Colonic mucosa (tissue), 4 donors: ENCODE results near the gene WASF2. TPM values are rescaled to one million over a fixed set of nuclear protein-coding genes. Genes with fewer than 3 reads are reported as not detected.

ENCODE experiments used
- DNase-seq: peaks from one replicate; pipeline ENCODE4 v3.0.0-alpha.2; 2020
- H3K27ac ChIP-seq: fragments of 200-600 bp; one replicate; pipeline ENCODE4 v1.8.0; 2021
- H3K27me3 ChIP-seq: fragments of 200-600 bp; one replicate; pipeline ENCODE4 v1.8.0; 2021
- H3K36me3 ChIP-seq: fragments of 200-600 bp; one replicate; pipeline ENCODE4 v1.8.0; 2021
- H3K4me1 ChIP-seq: fragments of 200-600 bp; one replicate; pipeline ENCODE4 v1.8.0; 2021; ENCODE audit warnings: mild to moderate bottlenecking
- H3K4me3 ChIP-seq: fragments of 200-600 bp; one replicate; pipeline ENCODE4 v1.8.0; 2021
- H3K9ac ChIP-seq, 2 donors: one replicate each; pipeline ENCODE4 v1.7.0; 2013; ENCODE audit warnings: control low read depth in 2 of 2, low read depth in 2 of 2, low read length in 2 of 2
- H3K9me3 ChIP-seq: fragments of 200-600 bp; one replicate; pipeline ENCODE4 v1.8.0; 2021
- intact Hi-C: fragments of 100-400 bp; cut with DNase I; formaldehyde crosslinking; loops from one replicate; pipeline ENCODE4 v1.14.1; 2022
- total RNA-seq, 2 donors: library from RNA; stranded (reverse); fragmentation: NEBNext Ultra II Directional in 1 of 2; extraction: Animal tissue kit (Norgen Biotek cat#: 25700) in 1 of 2; gene quantifications; one replicate each; pipeline ENCODE4 v1.2.1, GENCODE V29; 2021
- TF ChIP-seq, protein P1 (sequence below): fragments of 200-600 bp; IDR thresholded peaks from one replicate; pipeline ENCODE4 v1.8.0; 2022; ENCODE audit warnings: antibody characterized with exemption, mild to moderate bottlenecking
- donor health status: healthy.
- donor health status: DM: no; HTN: no; CAD: no.
- donor health status: DM: no; HTN: no; CAD: no.

WASF2 gene
- total RNA-seq, 2 donors from 2014 or later, result 120 to 168 TPM

DNA sequence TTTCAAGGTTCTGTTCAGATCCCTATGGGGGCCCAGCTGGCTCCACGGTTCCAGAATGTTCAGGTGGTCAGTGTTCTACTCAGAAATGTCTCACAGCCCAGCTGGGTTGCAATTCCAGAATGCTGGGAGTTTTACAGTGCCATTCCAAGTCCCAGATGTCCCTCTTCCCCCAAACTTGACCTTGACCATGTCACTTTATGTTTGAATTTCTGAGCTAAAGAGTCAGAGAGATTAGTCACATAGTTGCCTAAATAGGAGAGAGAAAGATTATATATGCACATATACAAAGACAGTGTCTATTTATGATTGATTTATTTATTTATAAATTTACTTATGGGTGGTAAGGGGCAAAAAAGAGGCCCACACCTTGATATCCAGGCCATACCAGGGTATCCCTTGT lies 95.0 kb downstream of the WASF2 start:
- TF ChIP-seq, protein P1, sequence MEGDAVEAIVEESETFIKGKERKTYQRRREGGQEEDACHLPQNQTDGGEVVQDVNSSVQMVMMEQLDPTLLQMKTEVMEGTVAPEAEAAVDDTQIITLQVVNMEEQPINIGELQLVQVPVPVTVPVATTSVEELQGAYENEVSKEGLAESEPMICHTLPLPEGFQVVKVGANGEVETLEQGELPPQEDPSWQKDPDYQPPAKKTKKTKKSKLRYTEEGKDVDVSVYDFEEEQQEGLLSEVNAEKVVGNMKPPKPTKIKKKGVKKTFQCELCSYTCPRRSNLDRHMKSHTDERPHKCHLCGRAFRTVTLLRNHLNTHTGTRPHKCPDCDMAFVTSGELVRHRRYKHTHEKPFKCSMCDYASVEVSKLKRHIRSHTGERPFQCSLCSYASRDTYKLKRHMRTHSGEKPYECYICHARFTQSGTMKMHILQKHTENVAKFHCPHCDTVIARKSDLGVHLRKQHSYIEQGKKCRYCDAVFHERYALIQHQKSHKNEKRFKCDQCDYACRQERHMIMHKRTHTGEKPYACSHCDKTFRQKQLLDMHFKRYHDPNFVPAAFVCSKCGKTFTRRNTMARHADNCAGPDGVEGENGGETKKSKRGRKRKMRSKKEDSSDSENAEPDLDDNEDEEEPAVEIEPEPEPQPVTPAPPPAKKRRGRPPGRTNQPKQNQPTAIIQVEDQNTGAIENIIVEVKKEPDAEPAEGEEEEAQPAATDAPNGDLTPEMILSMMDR, result no peak
- H3K4me3 ChIP-seq, result no peak overlapping the region
- H3K4me1 ChIP-seq, result peaks cover 5% of the 10 kb centered on the region
- no peak overlapping the region for H3K27ac ChIP-seq
- H3K9me3 ChIP-seq, result no peaks in the 10 kb centered on the region
- no peak overlapping the region for H3K9ac ChIP-seq
- no peaks in the 10 kb centered on the region for H3K36me3 ChIP-seq
- DNase-seq, result no peak
- no peaks in the 10 kb centered on the region for H3K27me3 ChIP-seq
- intact Hi-C loops, result loop anchor here (2.0 to 10.0 kb wide), 3 partner anchors 94 to 350 kb away; no protein-coding TSS in a partner anchor

DNA sequence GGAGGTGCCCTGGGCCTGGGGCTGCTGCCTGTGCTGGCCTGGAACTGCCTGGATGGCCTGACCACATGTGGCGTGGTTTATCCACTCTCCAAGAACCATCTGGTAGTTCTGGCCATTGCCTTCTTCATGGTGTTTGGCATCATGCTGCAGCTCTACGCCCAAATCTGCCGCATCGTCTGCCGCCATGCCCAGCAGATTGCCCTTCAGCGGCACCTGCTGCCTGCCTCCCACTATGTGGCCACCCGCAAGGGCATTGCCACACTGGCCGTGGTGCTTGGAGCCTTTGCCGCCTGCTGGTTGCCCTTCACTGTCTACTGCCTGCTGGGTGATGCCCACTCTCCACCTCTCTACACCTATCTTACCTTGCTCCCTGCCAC lies 95.7 kb downstream of the WASF2 start:
- Histone ChIP-seq H3K9ac (no peak overlapping the region), H3K4me1 (peaks cover 5% of the 10 kb centered on the region), H3K36me3 (no peaks in the 10 kb centered on the region), H3K27me3 (no peaks in the 10 kb centered on the region), H3K27ac (no peak overlapping the region), H3K9me3 (no peaks in the 10 kb centered on the region), H3K4me3 (no peak overlapping the region)
- intact Hi-C loops, result loop anchor here (2.0 to 10.0 kb wide), 2 partner anchors 93 to 349 kb away; no protein-coding TSS in a partner anchor
- no peak for DNase-seq
- TF ChIP-seq, protein P1, result no peak

GRCh38 chr1:27393641-27394281 lies 96.2 kb downstream of the WASF2 start:
- no peaks in the 10 kb centered on the region for H3K36me3 ChIP-seq
- TF ChIP-seq, protein P1, result no peak
- no peak for DNase-seq
- H3K4me3 ChIP-seq, result no peak overlapping the region
- no peaks in the 10 kb centered on the region for H3K9me3 ChIP-seq
- no peak overlapping the region for H3K27ac ChIP-seq
- intact Hi-C loops, result loop anchor here (2.0 to 10.0 kb wide), 2 partner anchors 93 to 349 kb away; no protein-coding TSS in a partner anchor
- no peak overlapping the region for H3K9ac ChIP-seq
- H3K4me1 ChIP-seq, result peaks cover 5% of the 10 kb centered on the region
- H3K27me3 ChIP-seq, result no peaks in the 10 kb centered on the region

- TF ChIP-seq, protein P1, result no peak
- H3K9me3 ChIP-seq, result no peaks in the 10 kb centered on the region
- no peaks in the 10 kb centered on the region for H3K27me3 ChIP-seq
- no peak overlapping the region for H3K27ac ChIP-seq
- no peaks in the 10 kb centered on the region for H3K36me3 ChIP-seq
- no peak for DNase-seq
- H3K9ac ChIP-seq, result peak overlapping the region in 1 of 2 donors; percentile 43
- H3K4me3 ChIP-seq, result peak overlapping the region; percentile 58
- peaks cover 5% of the 10 kb centered on the region for H3K4me1 ChIP-seq
- intact Hi-C loops, result loop anchor here (10.0 kb wide), 1 partner anchor 348 kb away; no protein-coding TSS in a partner anchor
Observed at GRCh38 chr1:27392778-27393635, 97.0 kb downstream of the WASF2 start.

DNA sequence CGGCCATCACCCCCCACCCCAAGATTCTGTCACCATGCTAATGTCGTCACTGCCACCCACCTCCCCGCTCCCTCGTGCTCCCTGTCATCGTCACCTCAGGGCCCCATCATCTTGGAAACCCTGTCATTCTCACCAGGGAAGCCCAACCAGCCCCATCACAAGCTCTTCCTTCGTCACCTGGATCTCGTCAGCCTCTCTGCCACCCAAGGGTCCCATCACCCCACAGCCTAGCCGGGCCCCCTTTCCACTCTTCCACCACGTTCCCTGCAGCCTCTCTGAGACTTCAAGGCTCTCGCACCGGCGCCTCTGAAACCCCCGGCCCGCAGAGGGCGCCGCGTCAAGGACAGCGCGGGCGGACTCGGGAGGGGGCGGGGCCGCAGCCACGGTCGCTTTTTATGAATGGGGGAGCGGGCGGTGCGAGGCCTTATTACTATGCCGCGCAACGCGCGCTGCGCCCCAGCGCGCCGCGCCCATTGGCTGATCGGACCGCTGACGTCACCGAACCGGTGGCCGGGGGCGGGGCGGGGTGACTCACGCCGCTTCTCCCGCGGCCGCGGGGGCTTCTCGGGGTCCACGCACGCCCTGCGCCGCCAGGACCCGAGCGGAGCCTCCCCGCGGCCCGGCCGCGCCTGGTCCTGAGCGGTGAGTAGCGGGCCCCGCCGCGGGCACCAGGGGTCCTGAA lies 97.7 kb downstream of the WASF2 start, which contains the start of gene GPR3:
Gene GPR3, plus strand, starts transcription at position 527 of the 682 bp plus-strand sequence. CDS start 1,177 bp downstream, outside the sequence.
- H3K36me3 ChIP-seq, result no peaks in the 10 kb centered on the region
- no peaks in the 10 kb centered on the region for H3K9me3 ChIP-seq
- TF ChIP-seq, protein P1, result peak; percentile 27
- peak; percentile 93 for DNase-seq
- peaks cover 5% of the 10 kb centered on the region for H3K4me1 ChIP-seq
- peak within 1 kb of the TSS; percentile 58 for H3K4me3 ChIP-seq
- no peak within 1 kb of the TSS for H3K27ac ChIP-seq
- no peaks in the 10 kb centered on the region for H3K27me3 ChIP-seq
- H3K9ac ChIP-seq, result peak within 1 kb of the TSS; percentile 58 to 66
- intact Hi-C loops, result loop anchor here (10.0 kb wide), 1 partner anchor 347 kb away; no protein-coding TSS in a partner anchor
